ENCODE data around the gene CFAP57. TPM values are rescaled to one million over a fixed set of nuclear protein-coding genes. Genes with fewer than 3 reads are reported as not detected.

Gene CFAP57
- total and polyA plus RNA-seq, 9 of the 15 experiments (the other 6 are each of a cell fraction or from before 2014, with no cell fraction given) = 0.04 to 0.22 (median 0.07) TPM; not detected in 3

- TF ChIP-seq NEUROD1 (IDR thresholded peaks at IDR 0.05; ENCODE audit: borderline replicate concordance, low read depth, low read length, partially characterized antibody) (no peak), ZFP36 (IDR thresholded peaks at IDR 0.05; ENCODE audit: low read depth, low read length, partially characterized antibody) (no peak), POLR2AphosphoS2 (IDR thresholded peaks at IDR 0.05; ENCODE audit: low read length) (no peak), CHAMP1 (IDR thresholded peaks at IDR 0.05) (no peak), JUND (IDR thresholded peaks at IDR 0.05; ENCODE audit: borderline replicate concordance, low read depth, low read length) (no peak), JUND (tag; IDR thresholded peaks at IDR 0.05; ENCODE audit: borderline replicate concordance, low read depth, low read length) (no peak), ZBTB5 (IDR thresholded peaks at IDR 0.05) (no peak)
Measured at GRCh38 chr1:43299101-43299500, 127.0 kb downstream of the CFAP57 start (continued).

Data from K562 (cell line).